ENCODE data around the gene ANKS1B.

Gene ANKS1B

GRCh38 chr12:99875081-99875480, 109.7 kb downstream of the ANKS1B start:
- no peak for DNase-seq

GRCh38 chr12:99870085-99870484, 114.7 kb downstream of the ANKS1B start:
- TF ChIP-seq POLR2A (IDR thresholded peaks at IDR 0.05; ENCODE audit: low read length) (no peak), GATA1 (IDR thresholded peaks at IDR 0.05; ENCODE audit: low read depth, low read length) (no peak)
- DNase-seq, result no peak

More at GRCh38 chr12:99875081-99875480, 109.7 kb downstream of the ANKS1B start:
- TF ChIP-seq POLR2A (IDR thresholded peaks at IDR 0.05; ENCODE audit: low read length), result no peak
- TF ChIP-seq GATA1 (IDR thresholded peaks at IDR 0.05; ENCODE audit: low read depth, low read length), result no peak

- TF ChIP-seq POLR2A (IDR thresholded peaks at IDR 0.05; ENCODE audit: low read length), result no peak
- TF ChIP-seq GATA1 (IDR thresholded peaks at IDR 0.05; ENCODE audit: low read depth, low read length), result no peak
- no peak for DNase-seq
Observed at GRCh38 chr12:99861731-99862130, 123.0 kb downstream of the ANKS1B start.

GRCh38 chr12:99859126-99859525, 125.6 kb downstream of the ANKS1B start:
- no peak for DNase-seq
- TF ChIP-seq POLR2A (IDR thresholded peaks at IDR 0.05; ENCODE audit: low read length) (no peak), GATA1 (IDR thresholded peaks at IDR 0.05; ENCODE audit: low read depth, low read length) (no peak)

GRCh38 chr12:99852666-99853065, 132.1 kb downstream of the ANKS1B start:
- TF ChIP-seq GATA1 (IDR thresholded peaks at IDR 0.05; ENCODE audit: low read depth, low read length) (no peak), POLR2A (IDR thresholded peaks at IDR 0.05; ENCODE audit: low read length) (no peak)

GRCh38 chr12:99847936-99848335, 136.8 kb downstream of the ANKS1B start:
- DNase-seq, result no peak
- TF ChIP-seq POLR2A (IDR thresholded peaks at IDR 0.05; ENCODE audit: low read length) (no peak), GATA1 (IDR thresholded peaks at IDR 0.05; ENCODE audit: low read depth, low read length) (no peak)

More at GRCh38 chr12:99852666-99853065, 132.1 kb downstream of the ANKS1B start:
- DNase-seq, result no peak

GRCh38 chr12:99834710-99835109, 150.0 kb downstream of the ANKS1B start:
- DNase-seq, result no peak

GRCh38 chr12:99833397-99833796, 151.3 kb downstream of the ANKS1B start:
- TF ChIP-seq GATA1 (IDR thresholded peaks at IDR 0.05; ENCODE audit: low read depth, low read length) (no peak), POLR2A (IDR thresholded peaks at IDR 0.05; ENCODE audit: low read length) (no peak)
- DNase-seq, result no peak

More at GRCh38 chr12:99834710-99835109, 150.0 kb downstream of the ANKS1B start:
- TF ChIP-seq POLR2A (IDR thresholded peaks at IDR 0.05; ENCODE audit: low read length) (no peak), GATA1 (IDR thresholded peaks at IDR 0.05; ENCODE audit: low read depth, low read length) (no peak)

GRCh38 chr12:99824900-99825542, 159.7 kb downstream of the ANKS1B start:
- TF ChIP-seq POLR2A (IDR thresholded peaks at IDR 0.05; ENCODE audit: low read length) (no peak), GATA1 (IDR thresholded peaks at IDR 0.05; ENCODE audit: low read depth, low read length) (no peak)
- no peak for DNase-seq

GRCh38 chr12:99822273-99822672, 162.5 kb downstream of the ANKS1B start:
- DNase-seq, result no peak
- no peak for TF ChIP-seq GATA1 (IDR thresholded peaks at IDR 0.05; ENCODE audit: low read depth, low read length)
- no peak for TF ChIP-seq POLR2A (IDR thresholded peaks at IDR 0.05; ENCODE audit: low read length)

- peak; percentile 2 to 10 for DNase-seq
- TF ChIP-seq POLR2A (IDR thresholded peaks at IDR 0.05; ENCODE audit: low read length), result no peak
- TF ChIP-seq GATA1 (IDR thresholded peaks at IDR 0.05; ENCODE audit: low read depth, low read length), result no peak
Observed at GRCh38 chr12:99810718-99811593, 173.8 kb downstream of the ANKS1B start.

GRCh38 chr12:99809909-99810308, 174.8 kb downstream of the ANKS1B start:
- DNase-seq, result no peak
- TF ChIP-seq POLR2A (IDR thresholded peaks at IDR 0.05; ENCODE audit: low read length), result no peak
- TF ChIP-seq GATA1 (IDR thresholded peaks at IDR 0.05; ENCODE audit: low read depth, low read length), result no peak

GRCh38 chr12:99806304-99806703, 178.4 kb downstream of the ANKS1B start:
- no peak for TF ChIP-seq GATA1 (IDR thresholded peaks at IDR 0.05; ENCODE audit: low read depth, low read length)
- no peak for DNase-seq

GRCh38 chr12:99804715-99805114, 180.0 kb downstream of the ANKS1B start:
- no peak for DNase-seq
- TF ChIP-seq POLR2A (IDR thresholded peaks at IDR 0.05; ENCODE audit: low read length) (no peak), GATA1 (IDR thresholded peaks at IDR 0.05; ENCODE audit: low read depth, low read length) (no peak)

Data from erythroblast (primary cell).